ENCODE data around the gene DOK5.

The DOK5 gene

GRCh38 chr20:54468082-54468481 lies 7.3 kb upstream of the DOK5 start:
- Histone ChIP-seq H2BK12ac (ENCODE audit: low read length) (no peak overlapping the region), H3K79me1 (ENCODE audit: low read depth, low read length) (no peaks in the 10 kb centered on the region), H3K4me2 (ENCODE audit: insufficient read depth, low read length, poor library complexity, severe bottlenecking) (no peak overlapping the region), H2BK15ac (ENCODE audit: low read length) (no peak overlapping the region), H3K18ac (ENCODE audit: low read length) (no peak overlapping the region), H4K91ac (ENCODE audit: low read depth, low read length, poor library complexity) (no peak overlapping the region), H3K9ac (ENCODE audit: low read depth, low read length, poor library complexity) (no peak overlapping the region), H2AK5ac (ENCODE audit: low read depth, low read length) (no peak overlapping the region), H3K14ac (ENCODE audit: low read length) (no peak overlapping the region), H3K4me1 (ENCODE audit: control insufficient read depth in 2 of 2, insufficient read depth in 1 of 2, low read depth in 1 of 2, low read length in 2 of 2) (no peaks in the 10 kb centered on the region), H3K27ac (replicated peaks; ENCODE audit: low read length) (no peak overlapping the region), H2BK120ac (ENCODE audit: low read depth, low read length) (no peak overlapping the region), H3K4ac (ENCODE audit: low read length) (no peak overlapping the region), H2AFZ (ENCODE audit: low read length) (no peak overlapping the region), H4K8ac (ENCODE audit: low read depth, low read length) (no peak overlapping the region), H3K27me3 (ENCODE audit: control insufficient read depth in 3 of 3, insufficient read depth in 3 of 3, low read depth in 1 of 3, low read length in 3 of 3) (peaks cover 0 to 16% (median 0%) of the 10 kb centered on the region in 3 experiments), H3K23ac (ENCODE audit: low read depth, low read length, poor library complexity) (no peak overlapping the region), H3K9me3 (replicated peaks in 1 of 2; ENCODE audit: control insufficient read depth in 2 of 2, insufficient read depth in 1 of 2, low read depth in 1 of 2, low read length in 2 of 2) (no peaks in the 10 kb centered on the region), H2BK5ac (ENCODE audit: low read length) (no peak overlapping the region), H3K36me3 (replicated peaks in 1 of 2; ENCODE audit: control insufficient read depth in 2 of 2, insufficient read depth in 2 of 2, low read length in 2 of 2) (no peaks in the 10 kb centered on the region), H3K4me3 (ENCODE audit: low read length in 2 of 2) (no peak overlapping the region)
- no peak for DNase-seq (ENCODE audit: low spot score)
- WGBS, 2 donors (ENCODE audit: extremely low coverage in 2 of 2, insufficient read length in 2 of 2, insufficient replicate concordance in 1 of 2), result no CpG with 5 or more reads among the region's 3 CpGs

- WGBS, 2 donors (ENCODE audit: extremely low coverage in 2 of 2, insufficient read length in 2 of 2, insufficient replicate concordance in 1 of 2), result no CpG with 5 or more reads among the region's 2 CpGs
These were observed 6.1 kb upstream of the DOK5 start for GRCh38 chr20:54469293-54469692.

DNA sequence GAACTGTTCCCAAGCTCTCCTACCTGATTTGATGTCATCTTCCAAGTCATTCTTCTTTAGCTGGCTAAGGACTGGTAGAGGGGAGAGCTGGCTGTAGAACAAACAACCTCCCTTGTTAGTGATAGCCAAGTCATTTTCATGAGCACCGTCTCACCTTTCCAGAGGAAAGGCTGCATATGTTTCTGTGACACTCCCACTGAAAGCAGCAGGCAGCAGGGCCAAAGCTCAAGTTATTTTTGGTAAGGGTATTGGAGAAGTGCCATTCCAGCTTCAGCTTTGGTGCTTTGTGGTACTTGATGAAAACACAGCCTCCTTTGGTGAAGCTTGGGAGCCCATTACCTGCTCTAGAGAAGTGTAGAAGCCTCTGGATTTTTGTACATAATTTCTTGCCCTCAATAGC lies 5.4 kb upstream of the DOK5 start:
- H4K8ac ChIP-seq (ENCODE audit: low read depth, low read length), result no peak overlapping the region
- peaks cover 0 to 32% (median under 1%) of the 10 kb centered on the region in 3 experiments for H3K27me3 ChIP-seq (ENCODE audit: control insufficient read depth in 3 of 3, insufficient read depth in 3 of 3, low read depth in 1 of 3, low read length in 3 of 3)
- no peak overlapping the region for H2BK15ac ChIP-seq (ENCODE audit: low read length)
- peaks cover 0 to under 1% of the 10 kb centered on the region in 2 donors for H3K4me1 ChIP-seq (ENCODE audit: control insufficient read depth in 2 of 2, insufficient read depth in 1 of 2, low read depth in 1 of 2, low read length in 2 of 2)
- no peak overlapping the region for H3K27ac ChIP-seq (replicated peaks; ENCODE audit: low read length)
- no peak overlapping the region for H2BK5ac ChIP-seq (ENCODE audit: low read length)
- H3K23ac ChIP-seq (ENCODE audit: low read depth, low read length, poor library complexity), result no peak overlapping the region
- no peak overlapping the region for H2AK5ac ChIP-seq (ENCODE audit: low read depth, low read length)
- no peak overlapping the region for H2BK120ac ChIP-seq (ENCODE audit: low read depth, low read length)
- H3K9me3 ChIP-seq (replicated peaks in 1 of 2; ENCODE audit: control insufficient read depth in 2 of 2, insufficient read depth in 1 of 2, low read depth in 1 of 2, low read length in 2 of 2), result no peaks in the 10 kb centered on the region
- no peak for DNase-seq (ENCODE audit: low spot score)
- H3K14ac ChIP-seq (ENCODE audit: low read length), result no peak overlapping the region
- WGBS, 2 donors (ENCODE audit: extremely low coverage in 2 of 2, insufficient read length in 2 of 2, insufficient replicate concordance in 1 of 2), result no CpG with 5 or more reads among the region's 1 CpG
- no peak overlapping the region for H4K91ac ChIP-seq (ENCODE audit: low read depth, low read length, poor library complexity)
- H3K79me1 ChIP-seq (ENCODE audit: low read depth, low read length), result no peaks in the 10 kb centered on the region
- no peak overlapping the region for H2AFZ ChIP-seq (ENCODE audit: low read length)
- H3K18ac ChIP-seq (ENCODE audit: low read length), result no peak overlapping the region
- no peak overlapping the region for H3K4me2 ChIP-seq (ENCODE audit: insufficient read depth, low read length, poor library complexity, severe bottlenecking)
- H3K9ac ChIP-seq (ENCODE audit: low read depth, low read length, poor library complexity), result no peak overlapping the region
- H3K36me3 ChIP-seq (replicated peaks in 1 of 2; ENCODE audit: control insufficient read depth in 2 of 2, insufficient read depth in 2 of 2, low read length in 2 of 2), result no peaks in the 10 kb centered on the region
- H3K4ac ChIP-seq (ENCODE audit: low read length), result no peak overlapping the region
- no peak overlapping the region for H3K4me3 ChIP-seq (ENCODE audit: low read length in 2 of 2)
- no peak overlapping the region for H2BK12ac ChIP-seq (ENCODE audit: low read length)

More at GRCh38 chr20:54469293-54469692, 6.1 kb upstream of the DOK5 start:
- no peak overlapping the region for H3K18ac ChIP-seq (ENCODE audit: low read length)
- H3K36me3 ChIP-seq (replicated peaks in 1 of 2; ENCODE audit: control insufficient read depth in 2 of 2, insufficient read depth in 2 of 2, low read length in 2 of 2), result no peaks in the 10 kb centered on the region
- no peak overlapping the region for H4K91ac ChIP-seq (ENCODE audit: low read depth, low read length, poor library complexity)
- H3K9me3 ChIP-seq (replicated peaks in 1 of 2; ENCODE audit: control insufficient read depth in 2 of 2, insufficient read depth in 1 of 2, low read depth in 1 of 2, low read length in 2 of 2), result no peaks in the 10 kb centered on the region
- no peak overlapping the region for H3K23ac ChIP-seq (ENCODE audit: low read depth, low read length, poor library complexity)
- no peak overlapping the region for H4K8ac ChIP-seq (ENCODE audit: low read depth, low read length)
- no peak overlapping the region for H2BK15ac ChIP-seq (ENCODE audit: low read length)
- H3K27ac ChIP-seq (replicated peaks; ENCODE audit: low read length), result no peak overlapping the region
- H3K9ac ChIP-seq (ENCODE audit: low read depth, low read length, poor library complexity), result no peak overlapping the region
- no peak overlapping the region for H2BK12ac ChIP-seq (ENCODE audit: low read length)
- no peaks in the 10 kb centered on the region for H3K79me1 ChIP-seq (ENCODE audit: low read depth, low read length)
- H2AK5ac ChIP-seq (ENCODE audit: low read depth, low read length), result no peak overlapping the region
- no peak overlapping the region for H2BK5ac ChIP-seq (ENCODE audit: low read length)
- no peak overlapping the region for H3K14ac ChIP-seq (ENCODE audit: low read length)
- H3K4ac ChIP-seq (ENCODE audit: low read length), result no peak overlapping the region
- DNase-seq (ENCODE audit: low spot score), result no peak
- no peak overlapping the region for H2BK120ac ChIP-seq (ENCODE audit: low read depth, low read length)
- no peak overlapping the region for H3K4me2 ChIP-seq (ENCODE audit: insufficient read depth, low read length, poor library complexity, severe bottlenecking)
- no peak overlapping the region for H2AFZ ChIP-seq (ENCODE audit: low read length)
- H3K27me3 ChIP-seq (ENCODE audit: control insufficient read depth in 3 of 3, insufficient read depth in 3 of 3, low read depth in 1 of 3, low read length in 3 of 3), result peaks cover 0 to 26% (median 0%) of the 10 kb centered on the region in 3 experiments
- no peaks in the 10 kb centered on the region for H3K4me1 ChIP-seq (ENCODE audit: control insufficient read depth in 2 of 2, insufficient read depth in 1 of 2, low read depth in 1 of 2, low read length in 2 of 2)
- H3K4me3 ChIP-seq (ENCODE audit: low read length in 2 of 2), result no peak overlapping the region

- no peak overlapping the region for H2BK5ac ChIP-seq (ENCODE audit: low read length)
- no peak overlapping the region for H3K23ac ChIP-seq (ENCODE audit: low read depth, low read length, poor library complexity)
- H3K4me2 ChIP-seq (ENCODE audit: insufficient read depth, low read length, poor library complexity, severe bottlenecking), result no peak overlapping the region
- no peaks in the 10 kb centered on the region for H3K79me1 ChIP-seq (ENCODE audit: low read depth, low read length)
- no peak overlapping the region for H2BK15ac ChIP-seq (ENCODE audit: low read length)
- no peak for DNase-seq (ENCODE audit: low spot score)
- no peak overlapping the region for H2AFZ ChIP-seq (ENCODE audit: low read length)
- no peaks in the 10 kb centered on the region for H3K9me3 ChIP-seq (replicated peaks in 1 of 2; ENCODE audit: control insufficient read depth in 2 of 2, insufficient read depth in 1 of 2, low read depth in 1 of 2, low read length in 2 of 2)
- H3K4me1 ChIP-seq (ENCODE audit: control insufficient read depth in 2 of 2, insufficient read depth in 1 of 2, low read depth in 1 of 2, low read length in 2 of 2), result peaks cover 0 to 1% of the 10 kb centered on the region in 2 donors
- no CpG with 5 or more reads among the region's 15 CpGs for WGBS, 2 donors (ENCODE audit: extremely low coverage in 2 of 2, insufficient read length in 2 of 2, insufficient replicate concordance in 1 of 2)
- no peak overlapping the region for H3K9ac ChIP-seq (ENCODE audit: low read depth, low read length, poor library complexity)
- H3K14ac ChIP-seq (ENCODE audit: low read length), result no peak overlapping the region
- H3K27me3 ChIP-seq (ENCODE audit: control insufficient read depth in 3 of 3, insufficient read depth in 3 of 3, low read depth in 1 of 3, low read length in 3 of 3), result peaks cover 0 to 37% (median 2%) of the 10 kb centered on the region in 3 experiments
- H3K4me3 ChIP-seq (ENCODE audit: low read length in 2 of 2), result no peak overlapping the region
- no peak overlapping the region for H2AK5ac ChIP-seq (ENCODE audit: low read depth, low read length)
- no peak overlapping the region for H3K27ac ChIP-seq (replicated peaks; ENCODE audit: low read length)
- no peak overlapping the region for H4K91ac ChIP-seq (ENCODE audit: low read depth, low read length, poor library complexity)
- no peaks in the 10 kb centered on the region for H3K36me3 ChIP-seq (replicated peaks in 1 of 2; ENCODE audit: control insufficient read depth in 2 of 2, insufficient read depth in 2 of 2, low read length in 2 of 2)
- no peak overlapping the region for H4K8ac ChIP-seq (ENCODE audit: low read depth, low read length)
- no peak overlapping the region for H2BK12ac ChIP-seq (ENCODE audit: low read length)
- H3K4ac ChIP-seq (ENCODE audit: low read length), result no peak overlapping the region
- H2BK120ac ChIP-seq (ENCODE audit: low read depth, low read length), result no peak overlapping the region
- H3K18ac ChIP-seq (ENCODE audit: low read length), result no peak overlapping the region
These were observed 4.7 kb upstream of the DOK5 start for GRCh38 chr20:54470697-54471096.

Measured in neuronal stem cell (in vitro differentiated cells).